GM21723 (cell line): ENCODE results near the gene GRPEL1.
"Not testable (repeated sequence)": the region's sequence is repeated elsewhere in the genome, so short reads cannot be mapped to it uniquely, and the experiment has no call there.

Experiments used
- ATAC-seq: cut with Tn5 transposase; IDR thresholded peaks from one replicate; pipeline ENCODE4 v1.9.1; 2021; ENCODE audit warnings: mild to moderate bottlenecking, moderate library complexity; ENCODE audit not compliant: unreplicated experiment

GRPEL1 gene

GRCh38 chr4:7094916-7095315 is 27.1 kb upstream of the GRPEL1 start:
- ATAC-seq: no peak

- no peak for ATAC-seq
Measured at GRCh38 chr4:7092026-7092425, 24.2 kb upstream of the GRPEL1 start.

GRCh38 chr4:7089213-7089986 is 21.5 kb upstream of the GRPEL1 start:
- ATAC-seq: no peak

DNA sequence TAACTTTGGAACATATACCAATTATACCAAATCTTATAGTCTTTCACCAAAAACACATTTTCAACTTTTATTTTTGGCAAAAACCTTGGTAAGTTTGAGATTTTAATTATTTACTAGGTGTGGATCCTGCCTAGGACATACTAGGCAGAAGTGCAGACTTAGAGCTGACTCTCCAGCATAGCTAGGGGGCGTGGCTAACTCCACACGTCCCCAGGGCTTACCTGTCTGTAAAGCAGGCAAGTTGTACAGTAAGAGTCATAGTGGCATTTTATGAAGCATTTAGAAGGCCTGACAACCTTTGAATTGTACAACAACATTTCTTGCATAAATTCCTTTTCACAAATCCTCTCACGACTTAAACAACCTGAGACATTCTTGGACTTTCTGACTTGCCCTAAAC is 19.2 kb upstream of the GRPEL1 start:
- ATAC-seq: no peak

- ATAC-seq: no peak
Measured at GRCh38 chr4:7086384-7086783, 18.5 kb upstream of the GRPEL1 start.

GRCh38 chr4:7084564-7084961 is 16.7 kb upstream of the GRPEL1 start:
- not testable (repeated sequence) for ATAC-seq

GRCh38 chr4:7083597-7084563 is 16.0 kb upstream of the GRPEL1 start:
- ATAC-seq: no peak

DNA sequence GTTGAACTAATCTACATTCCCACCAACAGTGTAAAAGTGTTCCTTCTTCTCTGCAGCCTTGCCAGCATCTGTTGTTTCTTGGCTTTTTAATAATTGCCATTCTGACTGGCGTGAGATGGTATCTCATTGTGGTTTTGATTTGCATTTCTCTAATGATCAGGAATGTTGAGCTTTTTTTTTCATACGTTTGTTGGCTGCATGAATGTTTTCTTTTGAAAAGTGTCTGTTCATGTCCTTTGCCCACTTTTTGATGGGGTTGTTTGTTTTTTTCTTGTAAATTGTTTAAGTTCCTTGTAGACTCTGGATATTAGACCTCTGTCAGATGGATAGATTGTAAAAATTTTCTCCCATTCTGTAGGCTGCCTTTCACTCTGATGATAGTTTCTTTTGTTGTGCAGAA is 12.0 kb upstream of the GRPEL1 start:
- not testable (repeated sequence) for ATAC-seq

DNA sequence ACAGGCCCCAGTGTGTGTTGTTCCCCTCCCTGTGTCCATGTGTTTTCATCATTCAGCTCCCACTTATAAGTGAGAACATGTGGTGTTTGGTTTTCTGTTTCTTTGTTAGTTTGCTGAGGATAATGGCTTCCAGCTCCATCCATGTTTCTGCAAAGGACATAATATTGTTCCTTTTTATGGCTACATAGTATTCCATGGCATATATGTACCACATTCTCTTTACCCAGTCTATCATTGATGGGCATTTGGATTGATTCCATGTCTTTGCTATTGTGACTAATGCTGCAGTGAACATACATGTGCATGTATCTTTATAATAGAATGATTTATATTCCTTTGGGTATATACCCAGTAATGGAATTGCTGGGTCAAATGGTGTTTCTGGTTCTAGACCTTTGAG is 11.6 kb upstream of the GRPEL1 start:
- not testable (repeated sequence) for ATAC-seq

DNA sequence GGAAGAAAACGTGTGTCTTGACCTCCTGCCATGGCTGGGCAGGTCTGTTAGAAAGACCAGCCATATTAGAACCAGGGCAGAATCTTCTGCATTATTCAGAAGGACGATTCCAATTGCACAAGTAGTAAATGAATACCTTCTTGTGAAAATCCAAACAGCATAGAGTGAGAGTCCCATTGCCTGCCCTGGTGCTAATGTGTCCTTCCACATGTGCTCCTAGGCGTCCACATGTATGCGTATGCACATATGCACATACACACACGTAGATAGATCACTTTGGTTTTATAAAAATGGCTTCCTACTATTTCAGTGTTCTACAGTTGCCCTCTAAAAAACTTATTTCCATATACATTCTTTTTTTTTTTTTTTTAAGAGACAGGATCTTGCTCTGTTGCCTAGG is 10.2 kb upstream of the GRPEL1 start:
- no peak for ATAC-seq

GRCh38 chr4:7077371-7077770 is 9.5 kb upstream of the GRPEL1 start:
- no peak for ATAC-seq

DNA sequence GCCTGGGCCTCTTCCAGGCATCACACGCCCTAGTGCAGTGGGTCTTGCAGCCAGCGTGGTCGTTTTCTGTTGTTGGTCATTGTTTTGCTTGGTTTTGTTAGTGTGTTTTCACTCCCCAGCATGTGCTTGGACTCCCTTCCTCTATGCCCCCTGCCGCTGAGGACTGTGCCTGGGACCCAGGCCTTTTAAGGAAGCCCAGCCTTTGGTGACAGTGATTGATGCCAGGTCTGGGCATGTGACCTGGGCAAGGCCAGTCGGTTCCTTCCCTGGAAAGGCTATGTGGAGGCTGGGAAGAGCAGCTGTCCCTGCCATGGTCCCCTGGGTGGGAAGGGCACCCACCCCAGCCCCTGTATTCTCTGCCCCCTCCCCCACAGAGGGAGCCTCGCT is 8.8 kb upstream of the GRPEL1 start:
- no peak for ATAC-seq

GRCh38 chr4:7075962-7076695 is 8.3 kb upstream of the GRPEL1 start:
- no peak for ATAC-seq

- ATAC-seq: no peak
Measured at GRCh38 chr4:7074426-7074825, 6.6 kb upstream of the GRPEL1 start.

- no peak for ATAC-seq
Measured at GRCh38 chr4:7073526-7074390, 5.9 kb upstream of the GRPEL1 start.

DNA sequence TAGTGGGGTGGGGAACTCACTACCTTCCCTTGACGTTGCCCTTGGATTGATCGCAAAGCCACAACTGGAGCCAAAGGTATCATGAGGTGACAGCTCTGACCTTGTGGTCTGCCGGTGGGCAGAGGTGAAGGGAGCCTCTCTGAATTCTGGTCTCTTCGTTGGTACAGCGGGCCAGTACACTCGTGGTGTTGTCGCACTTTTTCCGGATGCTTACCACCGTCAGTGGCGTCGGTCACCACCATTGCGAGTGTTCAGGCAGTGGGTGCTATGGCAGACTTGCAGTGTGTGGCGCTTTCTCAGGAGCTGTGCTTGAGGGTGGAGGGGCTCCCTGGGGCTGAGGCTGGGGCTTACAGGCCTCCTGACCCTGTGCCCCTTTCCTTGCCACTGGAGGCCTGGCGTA is 5.2 kb upstream of the GRPEL1 start:
- ATAC-seq: no peak

- ATAC-seq: peak; percentile 31
Measured at GRCh38 chr4:7070729-7071511, 3.1 kb upstream of the GRPEL1 start.

DNA sequence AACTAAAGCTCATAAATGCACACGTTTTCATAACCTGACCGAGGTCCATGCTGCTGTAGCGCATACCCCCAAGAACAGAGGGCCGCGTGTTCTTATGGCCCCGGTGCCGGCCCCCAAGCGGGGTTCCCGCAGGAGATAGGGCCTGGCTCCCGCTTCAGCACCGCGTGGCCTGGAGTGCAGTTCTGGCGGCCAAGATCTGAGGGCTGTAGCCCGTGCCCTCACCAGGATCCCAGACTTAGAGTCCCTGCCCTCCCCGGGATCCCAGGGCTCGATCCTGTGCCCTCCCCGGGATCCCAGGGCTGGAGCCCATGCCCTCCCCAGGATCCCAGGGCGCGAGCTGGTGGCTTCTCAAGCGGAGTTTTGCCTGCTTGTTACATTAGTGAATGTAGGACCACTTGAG is 1.0 kb upstream of the GRPEL1 start:
- no peak for ATAC-seq

DNA sequence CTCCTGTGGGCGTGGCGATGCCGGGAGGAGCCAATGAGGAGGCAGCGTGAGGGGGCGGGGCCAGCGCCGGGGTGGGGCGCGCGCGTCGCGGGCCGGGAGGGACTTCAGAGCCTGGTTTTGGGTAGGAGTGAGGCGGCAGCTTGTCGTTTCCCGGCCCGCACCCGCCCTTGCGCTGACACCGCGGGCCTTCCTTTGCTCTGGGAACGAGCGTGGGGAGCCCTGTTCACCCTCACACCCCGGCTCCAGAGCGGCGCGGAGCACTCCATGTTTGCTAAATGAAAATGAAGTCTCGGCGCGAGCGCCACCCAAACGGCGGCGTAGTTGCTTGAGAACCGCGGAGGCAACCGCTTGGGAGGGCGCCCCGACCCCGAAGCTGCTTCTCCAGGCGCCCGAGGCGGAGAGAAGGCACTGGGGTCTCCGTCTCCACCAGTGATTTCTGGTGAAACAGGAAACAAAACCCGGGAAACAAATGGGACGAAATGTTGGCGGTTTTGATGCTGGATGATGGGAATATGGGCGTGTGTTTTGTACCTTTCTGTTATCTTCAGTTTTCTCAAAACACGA is 497 bp upstream of the GRPEL1 start:
- peak; percentile 28 for ATAC-seq
